ENCODE results near the gene ADCY2.

- no peak for TF ChIP-seq POLR2A (IDR thresholded peaks at IDR 0.05; ENCODE audit: low read depth, low read length)
- TF ChIP-seq TAF1 (IDR thresholded peaks at IDR 0.05; ENCODE audit: borderline replicate concordance, low read depth, low read length), result no peak
- TF ChIP-seq POLR2AphosphoS5 (IDR thresholded peaks at IDR 0.05; ENCODE audit: low read depth, low read length), result no peak
These were observed 453.9 kb downstream of the ADCY2 start for GRCh38 chr5:7849681-7850394.

Data from GM12892 (cell line).